Measurements from ENCODE around the gene CEP72. TPM values are rescaled to one million over a fixed set of nuclear protein-coding genes. Genes with fewer than 3 reads are reported as not detected.
"Not testable (repeated sequence)": the region's sequence is repeated elsewhere in the genome, so short reads cannot be mapped to it uniquely, and the experiment has no call there.

CEP72 gene
- total RNA-seq, 1 donor from 2014 or later: 4.7 TPM

DNA sequence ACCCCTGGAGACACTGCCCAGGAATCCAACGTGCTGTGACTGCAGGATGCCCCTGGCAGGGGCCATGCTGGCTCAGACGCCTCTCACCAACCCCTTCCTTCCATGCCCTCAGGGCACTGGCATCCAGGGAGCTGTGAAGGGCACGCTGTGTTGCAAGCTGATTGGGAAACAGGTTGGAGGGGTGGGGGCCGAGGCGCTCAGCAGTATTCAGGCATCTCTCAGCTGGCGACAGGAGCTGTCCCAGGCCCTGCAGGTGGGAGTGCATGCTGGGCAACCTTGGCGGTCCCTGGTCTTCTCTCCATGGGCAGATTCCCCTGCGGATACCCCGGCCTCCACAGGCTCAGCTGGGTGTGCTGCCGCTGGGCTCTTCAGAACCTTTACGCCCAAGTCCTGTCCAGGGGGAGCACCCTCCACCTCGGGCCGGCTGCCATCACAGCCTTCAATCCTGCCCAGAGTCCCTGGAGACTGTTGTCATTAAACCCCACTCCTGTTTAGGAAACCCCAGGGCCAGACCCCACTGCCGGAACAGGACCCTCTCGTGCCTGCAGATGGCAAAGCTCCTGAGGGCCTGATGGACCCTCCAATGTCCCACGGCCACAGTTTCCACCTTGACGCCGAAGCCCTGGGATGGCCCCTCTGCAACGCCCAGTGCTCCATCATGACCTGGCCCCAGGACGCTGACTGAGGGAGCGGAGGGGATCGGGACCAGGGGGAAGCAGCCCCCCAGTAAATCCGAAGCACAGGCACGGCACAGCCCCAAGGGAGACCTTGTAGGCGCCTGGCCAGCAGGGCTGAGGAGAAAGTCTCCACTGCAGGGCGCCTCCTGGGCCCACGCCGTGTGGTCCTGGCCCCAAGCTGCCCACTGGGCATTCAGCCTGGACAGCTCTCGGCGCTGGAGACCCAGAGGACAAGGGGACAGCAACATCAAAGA is 71.7 kb downstream of the CEP72 start:
- DNase-seq (ENCODE audit: low read depth): no peak

DNA sequence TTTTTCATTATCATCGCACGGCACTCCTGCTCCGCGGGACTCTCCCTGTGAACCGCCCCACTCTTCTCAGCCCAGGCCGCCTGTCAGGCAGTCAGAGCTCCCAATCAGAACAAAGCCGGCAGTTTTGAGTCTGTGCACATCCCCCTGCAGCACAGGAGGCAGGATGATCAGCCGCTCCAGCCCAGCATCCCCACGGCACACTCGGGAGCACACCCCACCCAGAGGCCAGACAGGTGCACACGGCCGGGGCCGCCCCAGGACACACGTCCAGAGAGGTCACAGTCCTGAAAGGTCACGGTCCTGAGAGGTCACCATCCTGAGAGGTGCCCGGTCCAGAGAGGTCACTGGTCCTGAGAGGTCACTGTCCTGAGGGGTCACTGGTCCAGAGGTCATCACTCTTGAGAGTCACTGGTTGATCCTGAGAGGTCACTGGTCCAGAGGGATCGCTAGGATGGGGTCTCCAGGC is 72.6 kb downstream of the CEP72 start:
- DNase-seq (ENCODE audit: low read depth): no peak

DNA sequence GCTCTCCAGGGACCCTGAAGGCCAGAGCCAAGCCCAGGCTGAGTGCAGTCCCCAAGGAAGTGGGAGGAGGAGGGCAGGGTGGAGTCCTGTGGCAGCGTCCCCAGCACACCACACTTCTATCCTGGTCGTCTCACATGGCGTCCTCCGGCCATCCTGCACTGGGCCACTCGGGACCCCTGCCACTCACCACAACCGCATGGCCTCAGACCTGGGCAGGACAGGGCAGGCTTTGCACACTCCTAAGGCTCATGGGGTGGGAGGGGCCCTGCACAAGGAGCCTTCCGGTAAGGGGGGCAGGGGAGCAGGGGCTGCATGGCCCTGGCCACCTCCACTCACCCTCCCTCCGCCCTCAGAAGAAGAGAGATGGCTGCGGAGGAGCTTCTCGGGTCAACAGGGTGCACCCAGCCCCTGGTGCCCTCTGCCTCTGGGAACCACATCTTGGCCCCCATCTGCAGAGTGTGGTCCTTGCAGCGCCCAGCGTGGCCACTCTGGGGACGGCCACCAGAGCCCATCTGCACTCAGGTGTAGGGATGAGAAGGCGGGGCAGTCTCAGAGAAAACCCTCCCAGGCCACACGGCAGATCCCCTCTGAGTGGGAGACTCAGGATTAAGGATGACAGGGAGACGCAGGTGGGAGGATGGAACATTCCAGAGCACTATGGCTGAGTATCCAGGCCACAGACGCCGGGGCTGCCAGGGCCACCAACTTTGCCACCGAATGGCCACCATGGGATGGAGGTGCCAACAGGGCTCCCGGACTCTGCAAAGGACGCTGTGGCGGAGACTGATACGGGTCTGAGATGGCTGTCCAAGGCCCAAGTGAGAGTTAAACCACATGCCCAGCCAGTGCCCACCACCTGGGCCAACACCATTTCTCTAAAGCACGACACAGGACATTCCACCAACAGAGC is 73.4 kb downstream of the CEP72 start:
- no peak for DNase-seq (ENCODE audit: low read depth)

DNA sequence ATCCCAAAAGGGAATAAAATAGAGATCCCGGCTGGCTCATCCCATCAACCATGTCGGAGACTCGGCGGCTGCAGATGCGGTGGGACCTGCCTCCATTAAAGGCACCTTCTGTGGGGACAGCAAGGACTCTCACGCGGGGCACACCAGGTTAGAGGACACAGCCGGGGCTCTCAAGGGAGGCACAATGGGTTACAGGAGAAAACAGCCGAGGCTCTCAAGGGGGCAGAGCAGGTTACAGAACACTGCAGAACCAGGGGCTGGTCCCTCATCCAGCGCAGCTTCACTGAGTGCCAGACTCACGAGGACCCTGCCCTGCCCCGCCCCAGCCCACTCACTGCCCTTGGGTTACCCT is 74.0 kb downstream of the CEP72 start:
- DNase-seq (ENCODE audit: low read depth): not testable (repeated sequence)

DNA sequence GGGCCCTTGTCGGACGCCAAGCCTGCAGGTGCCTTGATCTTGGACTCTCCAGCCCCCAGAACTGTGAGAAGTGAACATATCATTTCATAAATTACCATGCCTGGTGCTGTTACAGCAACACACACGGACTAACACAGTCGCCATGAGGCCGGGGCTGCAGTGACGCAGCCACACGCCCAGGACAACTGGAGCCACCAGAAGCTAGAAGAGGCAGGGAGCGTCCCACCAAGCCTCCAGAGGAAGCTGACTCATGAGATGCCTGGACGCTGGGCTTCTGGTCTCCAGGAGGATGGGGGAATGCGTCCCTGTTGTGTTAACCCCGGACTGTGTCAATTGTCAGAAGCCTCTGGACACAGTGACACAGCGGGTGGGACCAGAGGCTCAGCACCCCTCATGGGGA is 74.8 kb downstream of the CEP72 start:
- DNase-seq (ENCODE audit: low read depth): not testable (repeated sequence)

DNA sequence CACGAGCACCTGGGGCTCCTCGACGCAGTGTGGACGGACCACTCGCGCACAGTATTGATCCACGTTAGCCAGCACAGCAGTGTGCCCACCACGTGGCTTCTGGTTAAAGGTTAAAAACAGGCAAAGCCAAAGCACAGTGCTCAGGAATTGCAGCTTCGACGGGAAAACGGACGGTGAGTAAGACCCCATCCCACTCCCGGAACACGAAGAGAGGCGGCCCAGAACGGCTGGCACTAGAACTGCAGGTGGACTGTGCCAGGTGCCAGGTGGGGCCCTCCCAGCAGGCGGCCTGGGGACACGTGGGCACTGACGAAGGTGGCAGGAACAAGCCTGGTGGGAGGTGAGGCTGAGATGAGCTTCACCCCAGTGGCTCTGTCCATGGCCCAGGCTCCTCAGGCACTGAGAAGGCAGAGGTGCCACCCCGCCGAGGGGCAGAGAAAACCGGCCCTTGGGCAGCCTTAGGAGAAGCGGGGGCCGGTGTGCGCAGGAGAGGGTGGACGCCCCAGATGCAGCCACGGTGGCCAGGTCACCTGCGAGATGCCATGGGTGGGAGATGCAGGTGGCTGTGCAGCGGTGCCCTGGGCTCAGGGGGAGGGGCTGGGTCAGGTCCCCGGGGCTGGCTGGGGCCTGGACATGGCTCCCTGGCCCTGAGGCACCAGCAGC is 76.3 kb downstream of the CEP72 start:
- DNase-seq (ENCODE audit: low read depth): not testable (repeated sequence)

DNA sequence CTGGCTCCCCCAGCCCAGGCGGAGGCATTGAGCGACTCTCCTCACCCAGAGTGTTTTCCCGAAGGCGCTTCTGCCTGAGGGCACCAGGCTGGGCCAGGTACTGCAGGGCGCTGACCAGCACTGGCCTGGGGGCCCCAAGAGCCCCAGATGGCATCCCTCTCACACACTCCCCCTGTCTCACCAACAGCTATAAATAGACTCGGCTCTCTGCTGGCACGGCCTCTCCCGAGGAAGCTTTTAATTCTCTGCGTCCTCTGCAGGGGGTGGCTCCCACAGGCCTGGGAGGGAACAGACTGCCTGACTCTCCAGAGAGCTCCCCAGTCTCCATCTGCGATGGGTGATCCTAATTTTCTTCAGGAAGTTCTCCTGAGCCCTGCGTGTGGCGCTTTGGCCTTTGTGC is 78.2 kb downstream of the CEP72 start:
- DNase-seq (ENCODE audit: low read depth): not testable (repeated sequence)

DNA sequence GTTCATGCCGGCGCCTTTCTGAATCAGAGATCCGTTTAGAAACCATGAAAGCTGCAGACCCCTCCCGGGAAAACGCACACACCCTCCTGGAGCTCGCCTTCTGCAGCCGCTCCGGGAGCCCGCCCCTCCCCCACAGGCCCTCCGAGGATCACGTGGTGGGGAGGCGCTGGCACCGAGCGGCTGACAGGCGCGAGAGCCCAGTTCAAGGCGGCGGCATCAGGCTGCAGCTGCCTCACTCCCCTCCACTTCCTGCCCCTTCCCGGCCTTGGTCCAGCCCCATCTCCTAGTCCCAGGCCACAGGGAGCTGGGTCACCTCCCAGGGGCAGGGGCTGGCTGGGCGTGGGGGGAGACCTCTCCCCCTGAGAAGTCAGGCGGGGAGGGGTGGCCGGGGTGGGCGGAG is 78.9 kb downstream of the CEP72 start:
- not testable (repeated sequence) for DNase-seq (ENCODE audit: low read depth)

DNA sequence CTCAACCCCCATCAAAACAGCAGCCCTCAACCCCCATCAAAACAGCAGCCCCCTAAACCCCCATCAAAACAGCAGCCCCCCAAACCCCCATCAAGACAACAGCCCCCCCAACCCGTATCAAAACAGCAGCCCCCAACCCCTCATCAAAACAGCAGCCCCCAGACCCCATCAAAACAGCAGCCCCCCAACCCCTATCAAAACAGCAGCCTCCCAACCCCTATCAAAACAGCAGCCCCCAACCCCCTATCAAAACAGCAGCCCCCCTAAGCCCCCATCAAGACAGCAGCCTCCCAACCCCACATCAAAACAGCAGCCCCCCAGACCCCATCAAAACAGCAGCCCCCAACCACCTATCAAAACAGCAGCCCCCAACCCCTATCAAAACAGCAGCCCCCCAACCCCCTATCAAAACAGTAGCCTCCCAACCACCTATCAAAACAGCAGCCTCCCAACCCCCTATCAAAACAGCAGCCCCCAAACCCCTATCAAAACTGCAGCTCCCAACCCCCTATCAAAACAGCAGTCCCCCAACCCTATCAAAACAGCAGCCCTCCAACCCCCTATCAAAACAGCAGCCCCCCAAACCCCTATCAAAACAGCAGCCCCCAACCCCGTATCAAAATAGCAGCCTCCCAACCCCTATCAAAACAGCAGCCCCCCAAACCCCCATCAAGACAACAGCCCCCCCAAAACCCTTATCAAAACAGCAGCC is 79.8 kb downstream of the CEP72 start:
- no peak for DNase-seq (ENCODE audit: low read depth)

DNA sequence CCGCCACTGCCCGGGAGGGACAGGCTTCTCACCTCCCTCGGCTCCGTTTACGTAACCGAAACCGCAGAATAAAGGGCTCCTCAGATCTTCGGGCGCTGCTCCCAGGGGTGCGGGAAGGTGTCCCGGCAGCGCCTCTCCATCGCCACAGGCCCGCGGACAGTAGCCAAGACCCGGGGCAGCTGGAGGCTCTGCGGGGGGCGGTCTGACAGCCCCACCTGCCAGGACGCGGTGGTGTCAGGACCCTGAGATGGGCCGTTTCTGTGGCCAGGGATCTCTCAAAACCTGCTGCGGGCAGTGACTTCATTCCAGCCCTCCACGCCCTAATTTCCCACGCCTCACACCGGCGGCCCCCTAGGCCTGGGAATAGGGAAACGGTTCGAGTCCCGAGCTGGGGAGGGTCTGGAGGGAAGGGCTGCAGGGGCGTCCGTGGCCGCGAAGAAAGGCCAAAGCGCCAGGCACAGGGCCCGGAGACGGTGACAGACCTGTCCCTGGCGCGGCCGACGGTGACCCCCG is 80.4 kb downstream of the CEP72 start:
- not testable (repeated sequence) for DNase-seq (ENCODE audit: low read depth)

DNA sequence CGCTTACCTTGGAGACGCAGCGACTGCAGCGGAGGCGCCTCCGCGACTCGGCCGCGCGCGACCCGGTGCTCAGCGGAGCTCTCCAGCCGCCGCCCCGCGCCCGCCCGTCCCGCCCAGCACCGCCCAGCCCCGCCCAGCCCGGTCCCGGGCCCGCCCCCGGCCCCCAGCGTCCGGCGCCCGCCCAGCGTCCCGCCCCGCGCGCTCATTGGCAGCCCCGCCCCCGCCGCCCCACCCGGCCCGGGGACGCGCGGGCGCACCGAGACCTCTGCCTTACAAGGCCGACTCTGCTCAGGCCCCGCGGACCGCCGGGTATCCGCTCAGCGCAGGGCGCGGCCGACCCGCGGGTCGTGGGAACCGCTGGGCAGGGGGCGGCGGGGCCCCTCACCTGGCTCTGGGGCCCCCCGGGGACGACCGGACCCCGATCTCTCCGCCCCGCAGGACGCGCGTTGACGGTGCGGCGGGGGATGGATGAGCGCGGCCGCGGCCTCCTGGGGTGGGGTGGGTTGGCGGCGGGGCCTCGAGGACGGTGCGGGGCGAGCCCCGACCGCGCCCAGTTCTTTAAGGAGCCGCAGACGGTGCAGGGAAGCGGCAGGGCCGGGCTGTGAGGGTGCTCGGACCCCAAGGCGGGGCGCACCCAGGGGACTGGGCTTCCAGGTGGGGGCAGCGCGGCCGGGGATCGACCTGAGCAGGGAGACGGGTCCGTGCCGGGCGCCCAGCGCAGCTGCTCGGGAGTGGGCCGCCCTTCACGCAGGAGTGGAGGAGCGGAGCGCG is 81.3 kb downstream of the CEP72 start, which contains the start of gene TPPP:
Gene TPPP, minus strand, starts transcription at position 82 of the 771 bp plus-strand sequence. CDS start 15,292 bp downstream, outside the sequence.
- not testable (repeated sequence) for DNase-seq (ENCODE audit: low read depth)

DNA sequence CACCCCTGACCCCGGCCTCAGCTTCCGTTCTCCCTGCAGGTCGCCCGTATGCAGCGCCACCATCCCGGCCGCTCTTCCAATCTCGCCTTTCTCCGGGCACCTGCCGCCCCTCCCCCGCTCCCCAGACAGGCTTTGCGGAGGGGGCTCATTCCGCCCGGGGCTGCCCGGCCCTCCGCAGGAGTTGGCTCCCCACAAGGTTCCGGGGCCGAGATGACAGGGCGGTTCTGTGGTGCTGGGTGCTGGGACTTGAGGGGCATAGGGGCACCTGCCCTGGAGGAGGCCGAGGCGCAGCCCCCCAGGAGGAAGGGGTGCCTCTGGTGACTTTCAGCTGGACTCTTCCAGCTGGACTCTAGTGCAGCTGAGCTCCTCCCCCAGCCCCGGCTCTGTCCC is 81.9 kb downstream of the CEP72 start:
- DNase-seq (ENCODE audit: low read depth): not testable (repeated sequence)

DNA sequence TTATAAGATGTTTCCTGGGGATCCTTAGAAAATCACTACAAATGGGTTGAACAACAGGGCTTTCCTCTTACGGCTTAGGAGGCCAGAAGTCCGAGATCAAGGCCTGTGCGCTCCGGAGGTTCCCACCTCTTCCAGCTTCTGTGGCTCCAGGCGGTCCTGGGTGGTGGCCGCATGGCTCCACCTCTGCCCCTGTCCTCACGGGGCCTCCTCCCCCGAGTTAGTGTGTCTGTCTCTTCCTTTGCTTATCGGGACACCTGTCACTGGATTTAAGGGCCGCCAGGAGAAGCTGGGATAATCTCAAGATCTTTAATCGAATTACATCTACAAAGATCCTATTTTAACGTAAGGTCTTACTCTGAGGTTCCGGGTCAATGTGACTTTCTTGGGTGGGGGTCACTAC is 83.3 kb downstream of the CEP72 start:
- not testable (repeated sequence) for DNase-seq (ENCODE audit: low read depth)

DNA sequence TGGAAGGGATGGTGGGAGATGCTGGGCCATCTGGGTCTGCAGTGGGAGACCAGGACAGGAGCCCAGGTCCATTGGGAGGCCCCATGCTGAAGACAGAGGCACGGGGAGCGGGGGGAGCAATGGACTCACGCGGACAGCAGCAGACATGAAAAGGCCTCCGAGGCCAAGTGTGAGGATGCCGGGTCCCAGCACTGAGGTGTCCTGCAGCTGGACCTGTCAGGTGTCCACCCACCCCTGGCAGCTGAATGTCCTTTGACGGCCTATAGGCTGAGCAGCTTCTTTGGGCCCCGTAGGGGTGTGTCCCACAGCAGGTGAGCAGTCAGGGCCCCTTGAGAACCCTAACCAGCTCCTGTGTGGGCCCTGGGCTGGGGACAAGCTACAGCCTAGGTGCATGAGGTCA is 84.1 kb downstream of the CEP72 start:
- DNase-seq (ENCODE audit: low read depth): not testable (repeated sequence)

DNA sequence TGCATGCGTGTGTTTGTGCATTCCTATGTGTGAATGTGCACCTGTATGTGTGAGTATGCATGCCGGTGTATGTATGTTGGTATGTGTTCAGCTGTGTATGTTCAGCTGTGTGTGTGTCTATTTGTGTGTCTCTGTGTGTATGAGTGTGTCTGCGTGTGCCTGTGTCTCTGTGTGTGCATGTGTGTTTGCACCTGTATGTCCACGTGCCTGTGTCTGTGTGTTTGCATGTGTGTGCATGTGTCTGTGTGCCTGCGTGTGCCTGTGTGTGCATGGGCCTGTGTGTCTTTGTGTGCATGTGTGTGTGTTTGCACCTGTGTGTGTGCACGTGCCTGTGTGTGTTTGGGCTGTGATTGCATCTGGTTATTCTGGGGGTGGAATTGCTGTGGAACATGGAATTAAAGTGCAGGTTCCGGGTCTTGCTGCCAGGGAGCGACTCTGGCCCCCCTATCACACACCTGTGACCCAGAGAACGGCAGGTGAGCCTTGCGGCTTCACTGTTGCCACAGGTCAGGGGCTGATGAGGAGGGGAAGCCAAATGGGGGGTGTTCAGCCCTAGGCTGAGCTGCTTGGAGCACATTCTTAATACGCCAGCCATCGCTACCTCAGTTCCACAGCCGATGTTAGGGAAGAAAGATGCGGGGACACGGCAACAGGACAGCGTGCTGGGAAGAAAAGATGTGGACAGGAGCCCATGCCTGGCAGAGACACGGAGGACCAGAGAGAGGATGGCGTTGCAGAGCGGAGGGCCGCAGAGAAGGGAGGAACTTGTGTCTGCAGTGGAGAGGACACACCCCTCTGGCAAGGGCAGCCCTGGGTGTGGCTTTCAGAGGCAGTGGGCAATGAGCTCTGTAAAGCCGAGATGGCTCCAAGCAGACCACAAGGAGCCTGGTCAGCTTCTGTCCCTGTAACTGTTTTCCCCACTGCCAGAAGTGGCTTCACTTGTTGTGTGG is 84.9 kb downstream of the CEP72 start:
- not testable (repeated sequence) for DNase-seq (ENCODE audit: low read depth)
